ENCODE measurements around the gene CCNF.

The CCNF gene

GRCh38 chr16:2472488-2472864 lies 43.2 kb downstream of the CCNF start:
- H3K4me1 ChIP-seq (ENCODE audit: control insufficient read depth in 2 of 2, insufficient read depth in 1 of 2, low read depth in 1 of 2, low read length in 2 of 2), result peaks cover 35 to 40% of the 10 kb centered on the region in 2 donors

GRCh38 chr16:2472885-2473445 lies 43.7 kb downstream of the CCNF start:
- H2AFZ ChIP-seq (ENCODE audit: low read length), result no peak overlapping the region
- peak overlapping the region; percentile 25 for H3K14ac ChIP-seq (ENCODE audit: low read length)
- peak overlapping the region; percentile 93 for H3K23ac ChIP-seq (ENCODE audit: low read depth, low read length, poor library complexity)
- H2BK5ac ChIP-seq (ENCODE audit: low read length), result no peak overlapping the region
- peaks cover 35 to 40% of the 10 kb centered on the region in 2 donors for H3K4me1 ChIP-seq (ENCODE audit: control insufficient read depth in 2 of 2, insufficient read depth in 1 of 2, low read depth in 1 of 2, low read length in 2 of 2)
- peak overlapping the region; percentile 100 for H2AK5ac ChIP-seq (ENCODE audit: low read depth, low read length)
- peaks cover 0 to 24% (median 0%) of the 10 kb centered on the region in 3 experiments for H3K27me3 ChIP-seq (ENCODE audit: control insufficient read depth in 3 of 3, insufficient read depth in 3 of 3, low read depth in 1 of 3, low read length in 3 of 3)
- H3K4ac ChIP-seq (ENCODE audit: low read length), result no peak overlapping the region
- no peak for DNase-seq (ENCODE audit: low spot score)
- H3K9ac ChIP-seq (ENCODE audit: low read depth, low read length, poor library complexity), result peak overlapping the region; percentile 99
- H3K4me3 ChIP-seq (ENCODE audit: low read length in 2 of 2), result peak overlapping the region in 1 of 2 donors; percentile 13
- no peak overlapping the region for H4K91ac ChIP-seq (ENCODE audit: low read depth, low read length, poor library complexity)
- peak overlapping the region; percentile 49 for H3K18ac ChIP-seq (ENCODE audit: low read length)
- H4K8ac ChIP-seq (ENCODE audit: low read depth, low read length), result no peak overlapping the region
- no peak overlapping the region for H3K27ac ChIP-seq (replicated peaks; ENCODE audit: low read length)
- no peak overlapping the region for H2BK15ac ChIP-seq (ENCODE audit: low read length)
- no peaks in the 10 kb centered on the region for H3K9me3 ChIP-seq (replicated peaks in 1 of 2; ENCODE audit: control insufficient read depth in 2 of 2, insufficient read depth in 1 of 2, low read depth in 1 of 2, low read length in 2 of 2)
- no peak overlapping the region for H2BK12ac ChIP-seq (ENCODE audit: low read length)
- peak overlapping the region; percentile 94 for H3K4me2 ChIP-seq (ENCODE audit: insufficient read depth, low read length, poor library complexity, severe bottlenecking)
- H3K36me3 ChIP-seq (replicated peaks in 1 of 2; ENCODE audit: control insufficient read depth in 2 of 2, insufficient read depth in 2 of 2, low read length in 2 of 2), result no peaks in the 10 kb centered on the region
- no CpG with 5 or more reads among the region's 14 CpGs for WGBS, 2 donors (ENCODE audit: extremely low coverage in 2 of 2, insufficient read length in 2 of 2, insufficient replicate concordance in 1 of 2)
- H3K79me1 ChIP-seq (ENCODE audit: low read depth, low read length), result peaks cover 9% of the 10 kb centered on the region
- peak overlapping the region; percentile 96 for H2BK120ac ChIP-seq (ENCODE audit: low read depth, low read length)

More at GRCh38 chr16:2472488-2472864, 43.2 kb downstream of the CCNF start:
- WGBS, 2 donors (ENCODE audit: extremely low coverage in 2 of 2, insufficient read length in 2 of 2, insufficient replicate concordance in 1 of 2), result no CpG with 5 or more reads among the region's 27 CpGs
- H2BK5ac ChIP-seq (ENCODE audit: low read length), result no peak overlapping the region
- peak overlapping the region; percentile 98 for H3K18ac ChIP-seq (ENCODE audit: low read length)
- H3K27me3 ChIP-seq (ENCODE audit: control insufficient read depth in 3 of 3, insufficient read depth in 3 of 3, low read depth in 1 of 3, low read length in 3 of 3), result peaks cover 0 to 24% (median 0%) of the 10 kb centered on the region in 3 experiments
- no peak for DNase-seq (ENCODE audit: low spot score)
- peak overlapping the region; percentile 96 for H2BK120ac ChIP-seq (ENCODE audit: low read depth, low read length)
- peaks cover 11% of the 10 kb centered on the region for H3K79me1 ChIP-seq (ENCODE audit: low read depth, low read length)
- H3K27ac ChIP-seq (replicated peaks; ENCODE audit: low read length), result no peak overlapping the region
- H3K4me3 ChIP-seq (ENCODE audit: low read length in 2 of 2), result no peak overlapping the region
- peak overlapping the region; percentile 87 for H2BK15ac ChIP-seq (ENCODE audit: low read length)
- peak overlapping the region; percentile 94 for H3K14ac ChIP-seq (ENCODE audit: low read length)
- peak overlapping the region; percentile 14 for H2BK12ac ChIP-seq (ENCODE audit: low read length)
- no peak overlapping the region for H2AFZ ChIP-seq (ENCODE audit: low read length)
- no peak overlapping the region for H4K91ac ChIP-seq (ENCODE audit: low read depth, low read length, poor library complexity)
- H3K4me2 ChIP-seq (ENCODE audit: insufficient read depth, low read length, poor library complexity, severe bottlenecking), result no peak overlapping the region
- peak overlapping the region; percentile 84 for H3K9ac ChIP-seq (ENCODE audit: low read depth, low read length, poor library complexity)
- H3K23ac ChIP-seq (ENCODE audit: low read depth, low read length, poor library complexity), result peak overlapping the region; percentile 93
- H3K9me3 ChIP-seq (replicated peaks in 1 of 2; ENCODE audit: control insufficient read depth in 2 of 2, insufficient read depth in 1 of 2, low read depth in 1 of 2, low read length in 2 of 2), result no peaks in the 10 kb centered on the region
- H3K36me3 ChIP-seq (replicated peaks in 1 of 2; ENCODE audit: control insufficient read depth in 2 of 2, insufficient read depth in 2 of 2, low read length in 2 of 2), result no peaks in the 10 kb centered on the region
- peak overlapping the region; percentile 100 for H2AK5ac ChIP-seq (ENCODE audit: low read depth, low read length)
- peak overlapping the region; percentile 89 for H3K4ac ChIP-seq (ENCODE audit: low read length)
- H4K8ac ChIP-seq (ENCODE audit: low read depth, low read length), result peak overlapping the region; percentile 65

DNA sequence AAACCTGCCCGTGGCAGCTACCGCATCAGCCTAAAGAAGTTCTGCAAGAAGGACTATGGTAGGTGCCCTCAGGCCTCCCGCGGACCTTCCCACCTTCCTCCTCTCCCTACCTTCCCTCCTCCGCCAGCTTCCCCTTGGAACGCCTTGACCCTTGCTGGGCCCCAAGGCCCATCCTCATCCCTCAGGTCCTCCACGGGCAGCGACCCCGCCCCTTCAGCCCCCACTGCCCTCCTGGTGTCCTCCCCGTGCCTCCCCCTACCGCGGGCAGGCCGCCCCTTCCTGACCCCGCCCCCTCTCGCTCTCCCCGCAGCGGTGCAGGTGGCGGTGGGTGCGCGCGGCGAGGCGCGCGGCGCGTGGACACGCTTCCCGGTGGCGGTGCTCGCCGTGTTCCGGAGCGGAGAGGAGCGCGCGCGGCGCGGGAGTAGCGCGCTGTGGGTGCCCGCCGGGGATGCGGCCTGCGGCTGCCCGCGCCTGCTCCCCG lies 44.2 kb downstream of the CCNF start:
- no peak for DNase-seq (ENCODE audit: low spot score)
- peak overlapping the region in 1 of 2 donors; percentile 72 for H3K4me3 ChIP-seq (ENCODE audit: low read length in 2 of 2)
- H3K4ac ChIP-seq (ENCODE audit: low read length), result peak overlapping the region; percentile 76
- no CpG with 5 or more reads among the region's 49 CpGs for WGBS, 2 donors (ENCODE audit: extremely low coverage in 2 of 2, insufficient read length in 2 of 2, insufficient replicate concordance in 1 of 2)
- no peak overlapping the region for H3K23ac ChIP-seq (ENCODE audit: low read depth, low read length, poor library complexity)
- peak overlapping the region; percentile 93 for H2AFZ ChIP-seq (ENCODE audit: low read length)
- H3K18ac ChIP-seq (ENCODE audit: low read length), result peak overlapping the region; percentile 87
- peaks cover 31 to 37% of the 10 kb centered on the region in 2 donors for H3K4me1 ChIP-seq (ENCODE audit: control insufficient read depth in 2 of 2, insufficient read depth in 1 of 2, low read depth in 1 of 2, low read length in 2 of 2)
- no peak overlapping the region for H2BK120ac ChIP-seq (ENCODE audit: low read depth, low read length)
- H3K14ac ChIP-seq (ENCODE audit: low read length), result peak overlapping the region; percentile 71
- no peak overlapping the region for H3K27ac ChIP-seq (replicated peaks; ENCODE audit: low read length)
- peak overlapping the region; percentile 72 for H4K91ac ChIP-seq (ENCODE audit: low read depth, low read length, poor library complexity)
- H3K9me3 ChIP-seq (replicated peaks in 1 of 2; ENCODE audit: control insufficient read depth in 2 of 2, insufficient read depth in 1 of 2, low read depth in 1 of 2, low read length in 2 of 2), result no peaks in the 10 kb centered on the region
- H3K9ac ChIP-seq (ENCODE audit: low read depth, low read length, poor library complexity), result peak overlapping the region; percentile 99
- H2BK5ac ChIP-seq (ENCODE audit: low read length), result no peak overlapping the region
- peak overlapping the region; percentile 37 for H2AK5ac ChIP-seq (ENCODE audit: low read depth, low read length)
- H2BK15ac ChIP-seq (ENCODE audit: low read length), result no peak overlapping the region
- H3K36me3 ChIP-seq (replicated peaks in 1 of 2; ENCODE audit: control insufficient read depth in 2 of 2, insufficient read depth in 2 of 2, low read length in 2 of 2), result no peaks in the 10 kb centered on the region
- peak overlapping the region; percentile 94 for H3K4me2 ChIP-seq (ENCODE audit: insufficient read depth, low read length, poor library complexity, severe bottlenecking)
- H3K79me1 ChIP-seq (ENCODE audit: low read depth, low read length), result peaks cover 13% of the 10 kb centered on the region
- no peak overlapping the region for H4K8ac ChIP-seq (ENCODE audit: low read depth, low read length)
- H3K27me3 ChIP-seq (ENCODE audit: control insufficient read depth in 3 of 3, insufficient read depth in 3 of 3, low read depth in 1 of 3, low read length in 3 of 3), result peaks cover 0 to 24% (median 0%) of the 10 kb centered on the region in 3 experiments
- no peak overlapping the region for H2BK12ac ChIP-seq (ENCODE audit: low read length)

GRCh38 chr16:2473999-2474876 lies 45.0 kb downstream of the CCNF start:
- H3K4me3 ChIP-seq (ENCODE audit: low read length in 2 of 2), result peak overlapping the region; percentile 79 to 91
- peak overlapping the region; percentile 82 for H2BK5ac ChIP-seq (ENCODE audit: low read length)
- peak overlapping the region; percentile 93 for H2AFZ ChIP-seq (ENCODE audit: low read length)
- peak overlapping the region; percentile 96 for H2AK5ac ChIP-seq (ENCODE audit: low read depth, low read length)
- peak overlapping the region; percentile 99 for H3K23ac ChIP-seq (ENCODE audit: low read depth, low read length, poor library complexity)
- no peak overlapping the region for H4K91ac ChIP-seq (ENCODE audit: low read depth, low read length, poor library complexity)
- H3K14ac ChIP-seq (ENCODE audit: low read length), result peak overlapping the region; percentile 94
- peak overlapping the region; percentile 54 for H2BK12ac ChIP-seq (ENCODE audit: low read length)
- H3K36me3 ChIP-seq (replicated peaks in 1 of 2; ENCODE audit: control insufficient read depth in 2 of 2, insufficient read depth in 2 of 2, low read length in 2 of 2), result no peaks in the 10 kb centered on the region
- WGBS, 2 donors (ENCODE audit: extremely low coverage in 2 of 2, insufficient read length in 2 of 2, insufficient replicate concordance in 1 of 2), result no CpG with 5 or more reads among the region's 100 CpGs
- peak overlapping the region; percentile 76 for H3K4ac ChIP-seq (ENCODE audit: low read length)
- H3K4me2 ChIP-seq (ENCODE audit: insufficient read depth, low read length, poor library complexity, severe bottlenecking), result peak overlapping the region; percentile 94
- DNase-seq (ENCODE audit: low spot score), result no peak
- peak overlapping the region; percentile 82 for H4K8ac ChIP-seq (ENCODE audit: low read depth, low read length)
- H3K4me1 ChIP-seq (ENCODE audit: control insufficient read depth in 2 of 2, insufficient read depth in 1 of 2, low read depth in 1 of 2, low read length in 2 of 2), result peaks cover 25 to 30% of the 10 kb centered on the region in 2 donors
- no peaks in the 10 kb centered on the region for H3K9me3 ChIP-seq (replicated peaks in 1 of 2; ENCODE audit: control insufficient read depth in 2 of 2, insufficient read depth in 1 of 2, low read depth in 1 of 2, low read length in 2 of 2)
- peaks cover 0 to 24% (median 0%) of the 10 kb centered on the region in 3 experiments for H3K27me3 ChIP-seq (ENCODE audit: control insufficient read depth in 3 of 3, insufficient read depth in 3 of 3, low read depth in 1 of 3, low read length in 3 of 3)
- peak overlapping the region; percentile 99 for H3K9ac ChIP-seq (ENCODE audit: low read depth, low read length, poor library complexity)
- H3K79me1 ChIP-seq (ENCODE audit: low read depth, low read length), result peaks cover 13% of the 10 kb centered on the region
- no peak overlapping the region for H2BK120ac ChIP-seq (ENCODE audit: low read depth, low read length)
- H3K27ac ChIP-seq (replicated peaks; ENCODE audit: low read length), result no peak overlapping the region
- peak overlapping the region; percentile 100 for H3K18ac ChIP-seq (ENCODE audit: low read length)
- H2BK15ac ChIP-seq (ENCODE audit: low read length), result peak overlapping the region; percentile 88

Measured in neuronal stem cell (in vitro differentiated cells).